ENCODE measurements around the gene CAPN8.

- TF ChIP-seq CTCF (IDR thresholded peaks at IDR 0.05) (no peak), POLR2A (IDR thresholded peaks at IDR 0.05) (no peak)
Observed at GRCh38 chr1:223707256-223708000, 41.9 kb upstream of the CAPN8 start.
